Measurements from ENCODE around the gene CEP192. TPM values are rescaled to one million over a fixed set of nuclear protein-coding genes. Genes with fewer than 3 reads are reported as not detected.

The CEP192 gene
- total and polyA plus RNA-seq, 4 donors = 2.5 to 32.4 (median 10.9) TPM

GRCh38 chr18:13051950-13052349 is 60.8 kb downstream of the CEP192 start:
- WGBS = 74% methylated on average over 4 of the region's 4 CpGs
- Histone ChIP-seq H3K27ac (ENCODE audit: low read depth in 1 of 2, low read length in 2 of 2) (no peak overlapping the region), H3K9me3 (ENCODE audit: control insufficient read depth in 4 of 4, low read length in 3 of 4) (no peaks in the 10 kb centered on the region), H3K27me3 (ENCODE audit: control insufficient read depth in 4 of 4, insufficient read depth in 4 of 4, low read length in 3 of 4) (no peaks in the 10 kb centered on the region), H3K36me3 (ENCODE audit: control insufficient read depth in 4 of 4, insufficient read depth in 3 of 4, low read depth in 1 of 4, low read length in 3 of 4) (peaks cover 5 to 51% (median 34%) of the 10 kb centered on the region in 4 donors), H3K4me1 (ENCODE audit: control insufficient read depth in 4 of 4, insufficient read depth in 4 of 4, low read length in 3 of 4) (no peaks in the 10 kb centered on the region), H3K4me3 (ENCODE audit: low read depth in 1 of 3, low read length in 3 of 3) (no peak overlapping the region), H3K9ac (ENCODE audit: low read depth in 1 of 2, low read length in 2 of 2) (no peak overlapping the region)
- TF ChIP-seq FOXA1 (IDR thresholded peaks at IDR 0.05) (no peak), YY1 (IDR thresholded peaks at IDR 0.05) (no peak), RAD21 (IDR thresholded peaks at IDR 0.05) (no peak), CTCF (IDR thresholded peaks at IDR 0.05; ENCODE audit: low read depth, low read length, missing input control) (no peak)
- DNase-seq (ENCODE audit: low spot score) = no peak

GRCh38 chr18:13054336-13054735 is 63.2 kb downstream of the CEP192 start:
- no peaks in the 10 kb centered on the region for H3K9me3 ChIP-seq (ENCODE audit: control insufficient read depth in 4 of 4, low read length in 3 of 4)
- DNase-seq (ENCODE audit: low spot score) = no peak
- WGBS = 97% methylated on average over 2 of the region's 2 CpGs
- no peak overlapping the region for H3K27ac ChIP-seq (ENCODE audit: low read depth in 1 of 2, low read length in 2 of 2)
- no peak overlapping the region for H3K9ac ChIP-seq (ENCODE audit: low read depth in 1 of 2, low read length in 2 of 2)
- no peak for TF ChIP-seq EGR1 (IDR thresholded peaks at IDR 0.05; ENCODE audit: low read depth in 2 of 2)
- H3K36me3 ChIP-seq (ENCODE audit: control insufficient read depth in 4 of 4, insufficient read depth in 3 of 4, low read depth in 1 of 4, low read length in 3 of 4) = peaks cover 8 to 57% (median 34%) of the 10 kb centered on the region in 4 donors
- H3K27me3 ChIP-seq (ENCODE audit: control insufficient read depth in 4 of 4, insufficient read depth in 4 of 4, low read length in 3 of 4) = no peaks in the 10 kb centered on the region
- no peaks in the 10 kb centered on the region for H3K4me1 ChIP-seq (ENCODE audit: control insufficient read depth in 4 of 4, insufficient read depth in 4 of 4, low read length in 3 of 4)
- H3K4me3 ChIP-seq (ENCODE audit: low read depth in 1 of 3, low read length in 3 of 3) = no peak overlapping the region

GRCh38 chr18:13061630-13062189 is 70.5 kb downstream of the CEP192 start:
- no peak overlapping the region for H3K4me3 ChIP-seq (ENCODE audit: low read depth in 1 of 3, low read length in 3 of 3)
- H3K9me3 ChIP-seq (ENCODE audit: control insufficient read depth in 4 of 4, low read length in 3 of 4) = no peaks in the 10 kb centered on the region
- peaks cover 6 to 32% (median 19%) of the 10 kb centered on the region in 4 donors for H3K36me3 ChIP-seq (ENCODE audit: control insufficient read depth in 4 of 4, insufficient read depth in 3 of 4, low read depth in 1 of 4, low read length in 3 of 4)
- no peak overlapping the region for H3K9ac ChIP-seq (ENCODE audit: low read depth in 1 of 2, low read length in 2 of 2)
- no peaks in the 10 kb centered on the region for H3K4me1 ChIP-seq (ENCODE audit: control insufficient read depth in 4 of 4, insufficient read depth in 4 of 4, low read length in 3 of 4)
- no peaks in the 10 kb centered on the region for H3K27me3 ChIP-seq (ENCODE audit: control insufficient read depth in 4 of 4, insufficient read depth in 4 of 4, low read length in 3 of 4)
- no peak overlapping the region for H3K27ac ChIP-seq (ENCODE audit: low read depth in 1 of 2, low read length in 2 of 2)
- no peak for DNase-seq (ENCODE audit: low spot score)
- TF ChIP-seq ATF3 (IDR thresholded peaks at IDR 0.05) = no peak
- TF ChIP-seq RXRA (IDR thresholded peaks at IDR 0.05) = no peak
- no peak for TF ChIP-seq HNF4A (conservative IDR thresholded peaks at IDR 0.05)
- 97% methylated on average over 4 of the region's 4 CpGs for WGBS

- WGBS = 81% methylated on average over 4 of the region's 4 CpGs
Measured at GRCh38 chr18:13067124-13067523, 76.0 kb downstream of the CEP192 start.

More at GRCh38 chr18:13067124-13067523, 76.0 kb downstream of the CEP192 start:
- H3K4me3 ChIP-seq (ENCODE audit: low read depth in 1 of 3, low read length in 3 of 3) = no peak overlapping the region
- H3K9me3 ChIP-seq (ENCODE audit: control insufficient read depth in 4 of 4, low read length in 3 of 4) = no peaks in the 10 kb centered on the region
- TF ChIP-seq MAX (IDR thresholded peaks at IDR 0.05) (no peak), HNF4A (conservative IDR thresholded peaks at IDR 0.05) (no peak), CTCF (IDR thresholded peaks at IDR 0.05; ENCODE audit: low read depth, low read length, missing input control) (no peak), ZBTB33 (IDR thresholded peaks at IDR 0.05) (no peak), REST (IDR thresholded peaks at IDR 0.05) (no peak), RAD21 (IDR thresholded peaks at IDR 0.05) (no peak), NR2F2 (IDR thresholded peaks at IDR 0.05) (no peak)
- no peak overlapping the region for H3K27ac ChIP-seq (ENCODE audit: low read depth in 1 of 2, low read length in 2 of 2)
- no peaks in the 10 kb centered on the region for H3K4me1 ChIP-seq (ENCODE audit: control insufficient read depth in 4 of 4, insufficient read depth in 4 of 4, low read length in 3 of 4)
- no peak overlapping the region for H3K9ac ChIP-seq (ENCODE audit: low read depth in 1 of 2, low read length in 2 of 2)
- peaks cover 1 to 43% (median 33%) of the 10 kb centered on the region in 4 donors for H3K36me3 ChIP-seq (ENCODE audit: control insufficient read depth in 4 of 4, insufficient read depth in 3 of 4, low read depth in 1 of 4, low read length in 3 of 4)
- H3K27me3 ChIP-seq (ENCODE audit: control insufficient read depth in 4 of 4, insufficient read depth in 4 of 4, low read length in 3 of 4) = no peaks in the 10 kb centered on the region
- DNase-seq (ENCODE audit: low spot score) = no peak

Data from liver (tissue), 9 donors.